Stimulated activated CD8-positive, alpha-beta memory T cell treated with anti-CD3 and anti-CD28 coated beads, Interleukin-4, amount 100 ng/mL, for 1 hour (primary cell): ENCODE measurements around the gene GLI1.
"Not testable (repeated sequence)": the region's sequence is repeated elsewhere in the genome, so short reads cannot be mapped to it uniquely, and the experiment has no call there.

ENCODE experiments used
- DNase-seq, 2 donors: peaks; one replicate each; pipeline ENCODE4 v3.0.0-alpha.2; 2020; ENCODE audit warnings: low read depth in 2 of 2, low spot score in 1 of 2

Gene GLI1

GRCh38 chr12:57459750-57460467 is at the start of gene GLI1:
Gene GLI1, plus strand, starts transcription at chr12:57459785. Its CDS starts 3,907 bp downstream, at chr12:57463692.
- DNase-seq: no peak

DNA sequence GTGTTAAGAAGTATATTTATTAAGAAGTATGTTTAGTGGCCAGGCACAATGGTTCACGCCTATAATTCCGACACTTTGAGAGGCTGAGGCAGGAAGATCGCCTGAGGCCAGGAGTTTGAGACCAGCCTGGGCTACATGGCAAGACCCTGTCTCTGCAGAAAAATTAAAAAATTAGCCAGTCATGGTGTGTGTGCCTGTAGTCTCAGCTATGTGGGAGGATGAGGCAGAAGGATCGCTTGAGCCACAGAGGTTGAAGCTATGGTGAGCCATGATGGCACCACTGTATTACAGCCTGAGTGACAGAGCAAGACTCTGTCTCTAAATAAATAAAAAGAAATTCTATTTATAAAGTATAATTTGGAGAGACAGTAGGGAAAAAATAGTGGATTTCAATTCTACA is 49.1 kb upstream of the GLI1 start:
- DNase-seq: no peak

DNA sequence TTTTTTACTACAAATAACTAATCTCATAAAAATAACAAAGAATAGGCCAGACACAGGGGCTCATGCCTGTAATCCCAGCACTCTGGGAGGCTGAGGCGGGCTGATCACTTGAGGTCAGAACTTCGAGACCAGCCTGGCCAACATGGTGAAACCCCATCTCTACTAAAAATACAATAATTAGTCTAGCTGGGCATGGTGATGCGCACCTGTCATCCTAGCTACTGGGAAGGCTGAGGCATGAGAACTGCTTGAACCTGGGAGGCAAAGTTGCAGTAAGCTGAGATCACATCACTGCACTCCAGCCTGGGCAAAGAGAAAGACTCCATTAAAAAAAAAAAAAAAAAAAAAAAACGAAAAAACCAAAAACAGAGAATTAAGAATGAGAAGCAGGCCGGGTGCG is 45.4 kb upstream of the GLI1 start:
- not testable (repeated sequence) for DNase-seq

GRCh38 chr12:57415088-57415487 is 44.5 kb upstream of the GLI1 start:
- no peak for DNase-seq

DNA sequence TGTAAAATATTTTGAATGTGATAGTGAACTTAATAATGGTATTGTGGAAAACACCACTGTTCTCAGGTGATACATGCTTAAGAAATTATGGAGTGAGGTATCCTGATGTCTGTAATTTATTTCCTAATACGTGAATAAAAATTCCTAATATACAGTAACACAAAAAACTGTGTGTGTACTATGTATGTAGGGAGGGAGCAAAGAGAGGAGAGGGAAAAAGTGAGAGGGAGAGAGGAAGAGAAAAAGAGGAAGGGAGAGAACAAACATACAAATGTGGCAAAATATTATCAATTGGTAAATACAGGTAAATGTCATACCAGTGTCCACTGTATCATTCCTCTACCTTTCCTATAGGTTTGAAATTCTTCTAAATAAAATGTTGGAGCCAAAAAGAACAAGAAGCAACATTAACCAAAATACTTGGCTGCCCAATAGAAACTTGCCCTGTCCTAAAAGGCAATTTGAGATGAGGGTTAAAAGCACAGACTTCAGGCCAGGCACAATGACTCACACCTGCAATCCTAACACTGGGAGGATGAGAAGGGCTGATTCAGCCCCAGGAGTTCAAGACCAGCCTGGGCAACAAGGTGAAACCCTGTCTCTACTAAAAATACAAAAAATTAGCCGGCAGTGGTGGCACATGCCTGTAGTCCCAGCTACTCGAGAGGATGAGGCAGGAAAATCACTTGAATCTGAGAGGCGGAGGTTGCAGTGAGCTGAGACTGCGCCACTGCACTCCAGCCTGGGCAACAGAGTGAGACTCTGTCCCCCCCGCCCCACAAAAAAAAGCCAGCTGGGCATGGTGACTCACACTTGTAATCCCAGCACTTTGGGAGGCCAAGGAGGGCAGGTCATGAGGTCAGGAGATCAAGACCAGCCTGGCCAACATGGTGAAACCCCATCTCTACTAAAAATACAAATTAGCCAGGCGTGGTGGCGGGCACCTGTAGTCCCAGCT is 43.3 kb upstream of the GLI1 start:
- DNase-seq: no peak

- no peak for DNase-seq
Measured at GRCh38 chr12:57418255-57418654, 41.3 kb upstream of the GLI1 start.

GRCh38 chr12:57419495-57419894 is 40.1 kb upstream of the GLI1 start:
- DNase-seq: no peak

- DNase-seq: no peak
Measured at GRCh38 chr12:57420482-57420881, 39.1 kb upstream of the GLI1 start.

DNA sequence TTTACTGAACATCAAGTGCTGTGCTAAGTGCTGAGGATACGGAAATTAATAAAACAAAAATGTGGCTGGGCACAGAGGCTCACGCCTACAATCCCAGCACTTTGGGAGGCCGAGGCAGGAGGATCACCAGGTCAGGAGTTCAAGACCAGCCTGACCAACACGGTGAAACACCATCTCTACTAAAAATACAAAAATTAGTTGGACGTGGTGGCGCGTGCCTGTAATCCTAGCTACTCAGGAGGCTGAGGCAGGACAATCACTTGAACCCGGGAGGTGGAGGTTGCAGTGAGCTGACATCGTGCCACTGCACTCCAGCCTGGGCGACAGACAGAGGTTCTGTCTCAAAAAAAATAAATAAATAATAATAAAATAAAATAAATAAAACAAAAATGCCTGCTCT is 32.6 kb upstream of the GLI1 start:
- DNase-seq: not testable (repeated sequence)

DNA sequence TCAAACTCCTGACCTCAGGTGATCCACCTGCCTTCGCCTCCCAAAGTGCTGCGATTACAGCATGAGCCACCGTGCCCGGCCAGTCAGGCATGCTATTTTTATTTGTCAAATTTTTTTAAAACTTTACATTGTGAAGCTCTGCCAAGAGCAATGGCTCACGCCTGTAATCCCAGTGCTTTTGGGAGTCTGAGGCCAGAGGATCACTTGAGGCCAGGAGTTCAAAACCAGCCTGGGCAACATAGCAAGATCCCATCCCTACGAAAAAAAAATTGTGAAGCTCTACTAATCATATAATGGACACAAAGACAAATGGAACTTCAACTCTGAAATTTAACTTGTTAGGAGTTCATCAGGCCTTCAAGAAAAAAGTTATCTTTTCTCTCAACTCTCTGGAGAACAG is 30.6 kb upstream of the GLI1 start:
- DNase-seq: no peak

GRCh38 chr12:57429473-57430111 is 30.0 kb upstream of the GLI1 start:
- no peak for DNase-seq

- DNase-seq: peak; percentile 5 to 11
Measured at GRCh38 chr12:57430112-57430930, 29.3 kb upstream of the GLI1 start.

DNA sequence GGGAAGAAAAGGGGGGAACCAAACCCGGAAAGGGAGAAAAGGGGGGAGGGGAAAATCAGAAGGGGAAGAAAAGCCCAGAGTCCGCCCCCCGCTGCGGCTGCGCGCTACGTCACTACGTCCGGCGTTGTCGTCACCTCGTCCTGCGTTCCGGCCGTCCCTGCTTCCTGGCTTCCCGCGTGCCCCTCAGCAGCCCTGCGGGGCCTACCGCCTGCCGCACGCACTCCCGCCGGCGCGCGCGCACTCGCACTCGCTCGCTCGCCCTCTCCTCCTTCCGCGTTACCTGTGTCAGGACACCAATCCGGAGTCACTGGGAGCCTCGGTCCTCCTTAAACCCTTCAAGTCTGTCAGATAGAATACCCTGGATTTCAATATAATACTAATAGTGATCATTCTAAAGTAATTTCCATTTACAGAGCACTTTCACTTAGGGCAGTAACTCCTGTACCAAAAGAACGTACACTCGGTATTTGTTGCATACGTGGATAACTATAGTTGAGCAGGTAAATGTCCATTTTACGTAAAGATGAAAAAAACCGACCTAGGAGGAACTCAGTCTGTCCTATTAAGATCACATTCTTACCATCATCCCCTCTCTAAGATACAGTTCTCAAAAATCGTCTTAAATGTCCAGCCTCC is 28.5 kb upstream of the GLI1 start, which contains the start of gene R3HDM2:
TSS of gene R3HDM2 (minus strand) at position 113 of the 636 bp plus-strand sequence. CDS start 120,615 bp downstream, outside the sequence.
- DNase-seq: peak; percentile 92 to 94

- no peak for DNase-seq
Measured at GRCh38 chr12:57431654-57432188, 27.9 kb upstream of the GLI1 start.

DNA sequence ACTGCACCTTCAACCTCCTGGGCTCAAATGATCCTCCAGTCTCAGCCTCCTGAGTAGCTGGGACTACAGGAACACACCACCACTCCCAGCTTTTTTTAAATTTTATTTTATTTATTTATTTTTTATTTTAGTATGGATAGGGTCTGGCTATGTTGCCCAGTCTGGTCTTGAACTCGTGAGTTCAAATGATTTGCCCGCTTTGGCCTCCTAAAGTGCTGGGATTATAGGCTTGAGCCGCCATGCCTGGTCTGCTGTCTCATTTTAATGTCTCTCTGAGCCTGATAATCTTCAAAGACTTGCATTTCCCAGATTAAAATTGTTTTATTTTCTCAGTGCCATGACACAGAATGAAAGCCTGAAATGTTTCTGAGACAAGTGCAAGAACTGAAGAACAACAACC is 26.2 kb upstream of the GLI1 start:
- DNase-seq: no peak

DNA sequence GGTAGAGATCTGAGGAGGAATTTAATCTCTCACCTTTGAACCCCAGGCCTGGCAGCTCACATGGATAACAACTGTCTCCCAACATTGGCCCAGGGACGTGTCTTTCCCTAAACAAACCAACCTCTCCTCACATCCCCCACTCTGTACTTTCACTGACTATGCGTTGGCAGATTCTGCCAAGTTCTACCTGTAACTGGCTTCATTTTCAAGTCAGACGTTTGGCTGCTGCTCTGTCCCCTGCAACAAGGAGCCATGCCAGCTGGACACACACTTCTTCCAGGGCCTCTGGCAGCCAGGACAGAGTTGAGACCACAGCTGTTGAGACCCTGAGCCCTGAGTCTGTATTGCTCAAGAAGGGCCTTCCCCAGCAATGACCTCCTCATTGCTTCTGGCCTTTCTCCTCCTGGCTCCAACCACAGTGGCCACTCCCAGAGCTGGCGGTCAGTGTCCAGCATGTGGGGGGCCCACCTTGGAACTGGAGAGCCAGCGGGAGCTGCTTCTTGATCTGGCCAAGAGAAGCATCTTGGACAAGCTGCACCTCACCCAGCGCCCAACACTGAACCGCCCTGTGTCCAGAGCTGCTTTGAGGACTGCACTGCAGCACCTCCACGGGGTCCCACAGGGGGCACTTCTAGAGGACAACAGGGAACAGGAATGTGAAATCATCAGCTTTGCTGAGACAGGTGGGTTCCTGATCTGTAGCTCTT is 24.9 kb upstream of the GLI1 start, which contains the start of gene INHBC:
TSS of gene INHBC (plus strand) at position 268 of the 707 bp plus-strand sequence. CDS start at position 371, 103 bp downstream.
- no peak for DNase-seq

GRCh38 chr12:57435293-57435692 is 24.3 kb upstream of the GLI1 start:
- no peak for DNase-seq

DNA sequence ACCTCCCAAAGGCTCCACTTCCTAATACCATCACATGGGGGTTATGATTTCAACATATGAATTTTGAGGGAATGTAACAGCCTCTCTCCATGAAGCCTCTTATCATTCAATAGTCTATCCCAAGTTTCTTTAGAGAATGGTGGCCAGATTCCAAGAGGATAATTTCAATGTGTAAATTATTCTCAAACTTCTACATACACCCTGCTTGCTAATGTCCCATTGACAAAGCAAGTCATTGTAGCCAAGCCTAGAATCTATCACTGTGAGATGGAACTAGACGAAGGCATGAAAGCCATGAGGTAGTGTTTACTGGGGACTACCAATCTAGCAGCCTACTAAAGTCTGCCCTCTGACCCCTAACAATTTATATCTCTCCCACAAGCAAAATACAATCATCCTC is 21.2 kb upstream of the GLI1 start:
- no peak for DNase-seq

- DNase-seq: no peak
Measured at GRCh38 chr12:57439762-57440266, 19.8 kb upstream of the GLI1 start.
